ENCODE data around the gene LGR5.

Gene LGR5

DNA sequence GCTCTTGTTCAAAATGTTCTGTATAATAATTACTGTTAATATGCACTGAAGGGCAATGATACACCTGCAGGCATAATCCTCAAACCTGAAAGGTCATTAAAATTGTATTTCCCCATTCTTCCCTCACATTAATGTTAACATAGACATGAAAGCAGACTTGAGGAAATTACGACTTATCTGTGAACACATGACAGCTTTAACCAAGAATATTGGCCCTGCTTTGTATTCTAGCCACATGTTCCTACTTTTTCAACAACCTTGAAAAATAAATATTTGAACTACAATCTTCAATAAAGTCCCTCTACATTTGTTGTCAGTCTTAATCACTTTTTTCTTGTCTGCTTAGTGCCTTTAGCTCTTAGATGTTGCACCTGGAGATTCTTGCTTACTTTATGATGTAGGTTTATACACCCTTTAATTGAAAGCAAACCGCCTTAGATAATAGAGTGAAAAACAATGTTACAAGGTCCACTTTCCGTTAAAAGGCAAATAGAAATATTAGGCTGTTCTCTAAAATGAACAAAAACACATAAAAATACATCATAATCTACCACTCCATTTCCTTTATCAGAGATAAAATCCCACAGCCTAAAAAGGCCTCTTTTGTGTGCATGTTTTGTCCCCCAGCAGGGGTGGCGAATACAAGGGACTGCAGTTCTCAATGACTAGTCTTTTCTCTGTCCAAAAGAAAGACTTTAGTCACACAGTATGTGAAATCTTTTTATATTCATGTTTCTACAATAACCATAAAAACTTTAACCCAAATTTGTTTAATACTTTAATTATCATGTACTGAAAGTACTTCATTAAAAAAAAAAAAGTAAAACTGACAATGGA, 168.1 kb downstream of the LGR5 start:
- FAIRE-seq: no peak

DNA sequence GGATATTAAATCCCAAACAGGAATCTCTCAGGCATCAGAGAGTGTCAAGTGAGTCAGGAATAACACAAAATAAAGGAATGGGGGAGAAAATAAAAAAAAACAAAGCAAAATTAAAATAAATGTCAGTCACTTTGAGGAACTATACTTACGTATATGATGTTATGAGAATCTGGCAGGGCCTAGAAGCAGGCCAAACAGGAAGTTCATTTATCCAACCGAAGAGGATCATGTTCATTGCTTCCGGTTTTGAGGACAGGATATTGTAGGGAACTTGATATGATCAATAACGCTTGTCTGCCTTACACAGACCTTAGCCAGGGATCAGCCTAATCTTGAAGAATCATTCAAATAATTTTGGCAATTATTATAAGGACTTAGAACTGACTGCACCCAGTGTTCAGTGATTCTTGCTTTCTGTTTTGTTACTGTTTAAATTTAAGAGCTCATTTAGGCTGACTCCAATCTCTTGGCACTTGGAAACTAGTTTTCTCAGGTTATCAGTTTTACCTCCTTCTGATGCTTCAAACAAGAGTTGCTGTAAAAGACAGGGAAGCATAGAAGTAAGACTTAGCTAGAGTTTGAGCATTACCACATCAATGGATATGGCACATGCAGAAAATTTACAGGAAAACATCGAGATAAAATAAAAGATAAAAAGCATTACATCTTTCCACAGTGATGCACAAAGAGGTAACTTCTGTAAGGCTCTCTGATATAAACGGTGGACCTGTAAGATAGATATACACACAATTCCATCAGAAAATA, 170.6 kb downstream of the LGR5 start:
- no peak for FAIRE-seq

DNA sequence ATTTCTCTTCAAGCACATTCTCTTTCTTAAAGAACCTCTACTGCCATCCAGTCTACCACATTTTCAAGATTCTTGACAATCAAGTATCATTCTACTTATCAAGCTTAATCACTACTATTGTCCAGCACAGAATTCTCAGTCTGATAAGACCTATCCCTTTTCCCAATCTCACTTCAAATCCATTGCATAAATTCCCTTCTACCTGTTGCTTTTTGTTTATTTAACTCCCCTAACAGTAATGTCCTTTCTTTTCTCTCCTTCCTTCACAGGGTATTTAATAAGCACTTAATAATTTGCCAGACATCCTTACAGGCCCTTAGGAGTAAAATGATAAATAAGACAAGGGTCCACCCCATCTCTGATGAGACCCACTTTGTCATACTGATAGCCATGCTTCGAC, 182.3 kb downstream of the LGR5 start:
- FAIRE-seq: no peak

DNA sequence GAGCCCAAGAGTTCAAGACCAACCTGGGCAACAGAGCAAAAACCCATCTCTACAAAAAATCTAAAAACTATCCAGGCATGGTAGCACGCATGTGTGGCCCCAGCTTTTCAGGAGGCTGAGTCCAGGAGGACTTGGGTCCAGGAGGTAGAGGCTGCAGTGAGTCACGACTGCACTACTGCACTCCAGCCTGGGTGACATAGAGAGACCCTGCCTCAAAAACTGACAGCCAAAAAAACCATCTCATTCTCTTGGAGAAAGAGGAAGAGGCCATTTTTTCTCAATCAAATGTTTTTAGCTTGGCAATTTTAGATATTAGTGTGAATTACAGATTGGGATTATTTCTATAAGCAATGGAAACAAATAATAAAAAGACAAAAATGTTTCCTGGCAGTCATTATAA, 185.9 kb downstream of the LGR5 start:
- no peak for FAIRE-seq

DNA sequence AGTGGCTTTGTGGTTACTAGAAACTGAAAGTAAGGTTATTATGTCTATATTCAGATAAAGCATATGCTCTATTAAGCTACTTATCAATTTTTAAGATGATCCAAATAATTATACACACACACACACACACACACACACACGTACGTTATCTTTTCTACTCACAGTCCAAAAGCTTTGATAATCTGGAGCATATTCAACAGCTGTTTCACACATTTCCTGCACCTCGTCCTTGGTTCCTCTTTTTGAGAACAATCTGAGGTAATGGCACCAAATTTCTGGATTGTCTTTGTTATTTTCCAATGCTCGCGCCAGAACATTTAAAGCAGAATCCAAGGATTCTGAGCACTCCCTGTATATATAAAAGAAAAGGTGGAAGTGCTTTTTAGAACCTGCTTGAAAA, 186.5 kb downstream of the LGR5 start:
- no peak for FAIRE-seq

DNA sequence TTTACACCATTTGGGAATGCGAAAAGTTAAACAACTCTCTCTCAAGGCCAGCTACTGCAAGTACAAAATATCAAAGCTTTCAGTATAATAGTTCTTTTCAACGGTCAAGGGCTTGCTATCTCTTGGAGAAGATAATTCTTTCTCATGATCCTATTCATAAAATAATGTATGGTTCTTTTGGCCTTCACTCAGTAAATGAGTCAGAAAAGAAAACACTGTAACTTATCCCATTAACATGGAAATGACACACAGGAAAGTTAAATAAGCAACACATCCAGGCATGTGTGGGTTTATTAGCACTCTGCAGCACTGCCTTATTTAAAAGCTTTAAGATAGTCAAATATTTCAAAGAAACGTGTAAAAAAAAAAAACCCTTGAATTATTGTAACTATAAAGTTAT, 187.2 kb downstream of the LGR5 start:
- no peak for FAIRE-seq

DNA sequence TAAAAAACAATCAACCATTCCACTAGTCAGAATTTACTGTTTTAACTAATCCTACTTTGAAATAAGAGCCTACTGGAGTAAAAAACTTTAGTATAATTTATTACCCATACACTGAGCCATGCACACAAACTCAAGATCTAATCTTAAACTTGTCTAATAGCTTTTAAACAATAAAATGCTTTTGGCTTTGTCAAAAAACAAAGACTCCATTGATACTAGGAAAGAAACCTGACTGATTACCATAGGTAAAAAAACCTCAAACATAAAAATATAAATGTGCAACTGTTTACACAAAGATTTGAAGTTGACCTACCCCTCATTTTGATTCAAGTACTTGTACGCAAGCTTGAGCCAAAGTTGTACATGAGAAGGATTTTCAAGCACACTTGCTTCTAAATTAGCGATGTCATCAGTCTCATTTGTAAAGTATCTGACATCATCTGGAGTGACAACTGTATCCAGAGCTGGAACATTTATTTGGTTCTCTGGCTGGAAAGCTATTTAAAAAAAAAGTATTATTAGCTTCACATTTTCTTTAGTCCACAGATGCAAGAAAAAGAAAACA, 187.9 kb downstream of the LGR5 start:
- no peak for FAIRE-seq

Measured in A204.1 (cell line).